ENCODE data around the gene CAVIN4. TPM values are rescaled to one million over a fixed set of nuclear protein-coding genes. Genes with fewer than 3 reads are reported as not detected.

Gene CAVIN4
- total RNA-seq, 1 donor from 2014 or later = 50.9 TPM

- H3K36me3 ChIP-seq = peaks cover 5% of the 10 kb centered on the region
- no peaks in the 10 kb centered on the region for H3K9me3 ChIP-seq (replicated peaks)
- no peaks in the 10 kb centered on the region for H3K27me3 ChIP-seq (ENCODE audit: low read depth)
- intact Hi-C loops (cut with micrococcal nuclease) = no loop called here
- H3K27ac ChIP-seq (replicated peaks) = peak overlapping the region; percentile 81
- H3K4me1 ChIP-seq = peaks cover 25% of the 10 kb centered on the region
- no peak for DNase-seq
- H3K4me3 ChIP-seq = peak overlapping the region; percentile 67
- no peak for TF ChIP-seq CTCF (IDR thresholded peaks at IDR 0.05; ENCODE audit: borderline replicate concordance)
These were observed 3.2 kb downstream of the CAVIN4 start for GRCh38 chr9:100581081-100581480.

- H3K36me3 ChIP-seq = peaks cover 8% of the 10 kb centered on the region
- intact Hi-C loops (cut with micrococcal nuclease) = no loop called here
- peak overlapping the region; percentile 67 for H3K4me3 ChIP-seq
- TF ChIP-seq CTCF (IDR thresholded peaks at IDR 0.05; ENCODE audit: borderline replicate concordance) = no peak
- no peaks in the 10 kb centered on the region for H3K27me3 ChIP-seq (ENCODE audit: low read depth)
- H3K9me3 ChIP-seq (replicated peaks) = no peaks in the 10 kb centered on the region
- H3K27ac ChIP-seq (replicated peaks) = peak overlapping the region; percentile 81
- DNase-seq = no peak
- H3K4me1 ChIP-seq = peaks cover 25% of the 10 kb centered on the region
These were observed 3.8 kb downstream of the CAVIN4 start for GRCh38 chr9:100581661-100582060.

GRCh38 chr9:100583014-100583802, 5.3 kb downstream of the CAVIN4 start:
- intact Hi-C loops (cut with micrococcal nuclease) = no loop called here
- H3K27ac ChIP-seq (replicated peaks) = no peak overlapping the region

GRCh38 chr9:100584951-100585350, 7.1 kb downstream of the CAVIN4 start:
- intact Hi-C loops (cut with micrococcal nuclease) = no loop called here
- Histone ChIP-seq H3K27ac (replicated peaks) (no peak overlapping the region), H3K4me1 (peaks cover 36% of the 10 kb centered on the region), H3K4me3 (no peak overlapping the region), H3K9me3 (replicated peaks) (no peaks in the 10 kb centered on the region), H3K36me3 (peaks cover 8% of the 10 kb centered on the region), H3K27me3 (ENCODE audit: low read depth) (no peaks in the 10 kb centered on the region)
- no peak for TF ChIP-seq CTCF (IDR thresholded peaks at IDR 0.05; ENCODE audit: borderline replicate concordance)
- no peak for DNase-seq

More at GRCh38 chr9:100583014-100583802, 5.3 kb downstream of the CAVIN4 start:
- no peak for DNase-seq
- Histone ChIP-seq H3K9me3 (replicated peaks) (no peaks in the 10 kb centered on the region), H3K27me3 (ENCODE audit: low read depth) (no peaks in the 10 kb centered on the region), H3K4me3 (no peak overlapping the region), H3K4me1 (peaks cover 36% of the 10 kb centered on the region), H3K36me3 (peaks cover 8% of the 10 kb centered on the region)
- TF ChIP-seq CTCF (IDR thresholded peaks at IDR 0.05; ENCODE audit: borderline replicate concordance) = no peak

GRCh38 chr9:100586093-100586492, 8.2 kb downstream of the CAVIN4 start:
- no peaks in the 10 kb centered on the region for H3K9me3 ChIP-seq (replicated peaks)
- peaks cover 36% of the 10 kb centered on the region for H3K4me1 ChIP-seq
- no peaks in the 10 kb centered on the region for H3K27me3 ChIP-seq (ENCODE audit: low read depth)
- intact Hi-C loops (cut with micrococcal nuclease) = no loop called here
- DNase-seq = no peak
- H3K4me3 ChIP-seq = no peak overlapping the region
- no peak overlapping the region for H3K27ac ChIP-seq (replicated peaks)
- peaks cover 8% of the 10 kb centered on the region for H3K36me3 ChIP-seq
- TF ChIP-seq CTCF (IDR thresholded peaks at IDR 0.05; ENCODE audit: borderline replicate concordance) = no peak

All from left ventricle myocardium inferior (tissue), 1 donor.